Fibroblast of pulmonary artery (primary cell): ENCODE results near the gene AXL.
A peak's percentile ranks its signal among the peaks of the same experiment; 100 is the strongest.

Experiments
- DNase-seq: peaks from one replicate; pipeline ENCODE4 v3.0.0-alpha.2; 2010; ENCODE audit warnings: low read depth
- H3K4me3 ChIP-seq: replicated peaks from 2 replicates; pipeline ENCODE4 v1.5.1; 2011; ENCODE audit warnings: low read depth, mild to moderate bottlenecking, control low read depth, low read length, moderate library complexity
- TF ChIP-seq, protein P1 (sequence below): IDR thresholded peaks from 2 replicates; pipeline ENCODE4 v1.5.1; 2011; ENCODE audit warnings: mild to moderate bottlenecking, control low read depth, low read length, inconsistent platforms; ENCODE audit errors: missing control alignments

The AXL gene

GRCh38 chr19:41265395-41266153, 46.6 kb downstream of the AXL start:
- DNase-seq, result peak; percentile 26
- H3K4me3 ChIP-seq, result peak overlapping the region; percentile 75
- TF ChIP-seq, protein P1, sequence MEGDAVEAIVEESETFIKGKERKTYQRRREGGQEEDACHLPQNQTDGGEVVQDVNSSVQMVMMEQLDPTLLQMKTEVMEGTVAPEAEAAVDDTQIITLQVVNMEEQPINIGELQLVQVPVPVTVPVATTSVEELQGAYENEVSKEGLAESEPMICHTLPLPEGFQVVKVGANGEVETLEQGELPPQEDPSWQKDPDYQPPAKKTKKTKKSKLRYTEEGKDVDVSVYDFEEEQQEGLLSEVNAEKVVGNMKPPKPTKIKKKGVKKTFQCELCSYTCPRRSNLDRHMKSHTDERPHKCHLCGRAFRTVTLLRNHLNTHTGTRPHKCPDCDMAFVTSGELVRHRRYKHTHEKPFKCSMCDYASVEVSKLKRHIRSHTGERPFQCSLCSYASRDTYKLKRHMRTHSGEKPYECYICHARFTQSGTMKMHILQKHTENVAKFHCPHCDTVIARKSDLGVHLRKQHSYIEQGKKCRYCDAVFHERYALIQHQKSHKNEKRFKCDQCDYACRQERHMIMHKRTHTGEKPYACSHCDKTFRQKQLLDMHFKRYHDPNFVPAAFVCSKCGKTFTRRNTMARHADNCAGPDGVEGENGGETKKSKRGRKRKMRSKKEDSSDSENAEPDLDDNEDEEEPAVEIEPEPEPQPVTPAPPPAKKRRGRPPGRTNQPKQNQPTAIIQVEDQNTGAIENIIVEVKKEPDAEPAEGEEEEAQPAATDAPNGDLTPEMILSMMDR, result no peak

- no peak for DNase-seq
- no peak overlapping the region for H3K4me3 ChIP-seq
- TF ChIP-seq, protein P1, result no peak
Observed at GRCh38 chr19:41269055-41269454, 50.0 kb downstream of the AXL start.

- TF ChIP-seq, protein P1, result no peak
- no peak for DNase-seq
- H3K4me3 ChIP-seq, result no peak overlapping the region
Observed at GRCh38 chr19:41269571-41269970, 50.5 kb downstream of the AXL start.

DNA sequence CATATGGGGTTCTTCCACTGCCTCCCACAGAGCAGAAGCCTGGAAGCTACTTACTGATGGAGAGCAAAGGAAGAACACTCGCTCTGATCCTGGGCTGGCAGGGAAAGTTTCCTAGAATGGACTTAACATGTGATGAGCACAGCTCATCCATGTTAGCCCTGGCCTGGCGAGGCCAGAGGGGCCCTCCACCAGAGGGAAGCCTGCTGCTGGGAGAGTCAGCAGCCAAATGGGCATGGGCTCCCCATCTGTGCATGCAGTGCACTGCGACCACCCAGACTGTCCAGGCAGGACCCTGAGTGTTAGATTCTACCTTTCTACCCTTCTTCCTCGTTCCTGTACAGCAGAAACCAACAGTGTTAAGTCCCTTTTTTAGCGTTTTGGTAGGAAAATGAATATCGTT, 54.1 kb downstream of the AXL start:
- no peak overlapping the region for H3K4me3 ChIP-seq
- TF ChIP-seq, protein P1, result no peak
- DNase-seq, result no peak

DNA sequence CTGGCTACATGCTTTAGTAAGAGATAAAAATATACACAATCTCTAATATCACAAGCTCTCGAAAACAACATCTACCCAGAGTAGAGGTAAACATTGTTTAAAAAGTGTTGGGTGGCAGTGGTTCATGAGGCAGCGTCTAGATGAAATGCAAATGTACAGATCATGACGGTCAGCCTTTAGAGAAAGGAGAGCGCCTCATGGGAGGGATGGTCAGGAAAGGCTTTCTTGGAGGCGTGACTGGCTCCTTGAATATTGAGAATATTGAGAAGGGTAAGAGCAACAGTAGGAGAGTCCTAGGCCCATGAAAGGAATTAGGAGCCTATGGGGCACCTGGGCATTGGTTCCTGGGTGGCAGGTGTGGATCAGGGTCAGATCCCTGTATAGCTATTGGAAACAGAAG, 55.8 kb downstream of the AXL start:
- DNase-seq, result no peak
- TF ChIP-seq, protein P1, result no peak
- no peak overlapping the region for H3K4me3 ChIP-seq

DNA sequence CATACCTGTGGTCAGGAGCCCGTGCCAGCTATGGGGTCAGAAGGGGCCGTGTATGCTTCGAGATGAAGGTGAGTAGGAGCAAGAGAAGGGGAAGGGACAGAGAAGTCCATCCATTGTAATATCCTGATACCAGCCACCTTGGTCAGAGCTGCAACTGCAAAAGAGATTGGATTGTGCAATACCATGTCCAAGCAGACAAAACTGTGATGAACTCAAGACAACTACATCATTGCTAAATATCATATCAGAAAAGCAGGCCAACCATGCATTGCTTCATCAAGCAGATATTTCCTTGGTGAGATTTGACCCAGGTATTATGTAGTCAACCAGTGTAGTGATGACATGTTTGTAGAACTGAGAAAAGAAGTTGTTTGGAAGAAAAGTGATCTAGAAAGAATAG, 57.2 kb downstream of the AXL start:
- TF ChIP-seq, protein P1, result no peak
- peak; percentile 61 for DNase-seq

GRCh38 chr19:41278478-41278877, 59.5 kb downstream of the AXL start:
- H3K4me3 ChIP-seq, result no peak overlapping the region
- TF ChIP-seq, protein P1, result no peak
- no peak for DNase-seq

More for the DNA sequence above, 57.2 kb downstream of the AXL start:
- no peak overlapping the region for H3K4me3 ChIP-seq
